Prostate gland (tissue), 2 donors: ENCODE results near the gene TCF12. TPM values are rescaled to one million over a fixed set of nuclear protein-coding genes. Genes with fewer than 3 reads are reported as not detected.
A peak's percentile ranks its signal among the peaks of the same experiment; 100 is the strongest.

ENCODE experiments used
- DNase-seq: peaks from one replicate; pipeline ENCODE4 v3.0.0-alpha.2; 2019; ENCODE audit warnings: low spot score
- H3K27ac ChIP-seq, 2 donors: fragments of 200-600 bp; sonication (generic); 2 replicates each; pipeline ENCODE4 v1.5.1; 2017 to 2019
- H3K27me3 ChIP-seq: fragments of 200-600 bp; sonication (generic); replicated peaks from 2 replicates; pipeline ENCODE4 v1.5.1; 2019; ENCODE audit not compliant: insufficient read depth
- H3K36me3 ChIP-seq, 2 donors: fragments of 200-600 bp; sonication (generic); 1 replicate in 1 of 2; 2 replicates in 1 of 2; pipeline versions ENCODE4 v1.5.1 to v1.8.1; 2017 to 2019
- H3K4me1 ChIP-seq: fragments of 200-600 bp; sonication (generic); replicated peaks from 2 replicates; pipeline ENCODE4 v1.5.1; 2019
- H3K4me3 ChIP-seq, 2 donors: fragments of 200-600 bp; sonication (generic); 2 replicates each; pipeline ENCODE4 v1.5.1; 2017 to 2019
- H3K9me3 ChIP-seq: fragments of 200-600 bp; sonication (generic); 2 replicates; pipeline ENCODE4 v1.5.1; 2017
- CTCF ChIP-seq, 4 experiments: fragments of 200-600 bp in 2 of 4; fragments of 450-650 bp in 2 of 4; sonication (generic) in 2 of 4; IDR thresholded peaks; 1 replicate in 3 of 4; 2 replicates in 1 of 4; pipeline ENCODE4 v1.5.1; 2016 to 2019; ENCODE audit warnings: antibody characterized with exemption in 4 of 4, mild to moderate bottlenecking in 2 of 4, moderate library complexity in 2 of 4
- POLR2A ChIP-seq: fragments of 450-650 bp; IDR thresholded peaks from one replicate; pipeline ENCODE4 v1.6.1; 2016; ENCODE audit warnings: antibody characterized with exemption, mild to moderate bottlenecking
- POLR2AphosphoS5 ChIP-seq: sonication (generic); formaldehyde crosslinking; IDR thresholded peaks from one replicate; pipeline ENCODE4 v1.6.1; 2017; ENCODE audit warnings: antibody characterized with exemption
- WGBS: methylation state at CpG from one replicate; pipeline ENCODE4 v1.1.5; 2018; 5-methylcytosine and 5-hydroxymethylcytosine counted together
- intact Hi-C: fragments of 100-400 bp; cut with DNase I; formaldehyde crosslinking; loops from one replicate; pipeline ENCODE4 v1.14.2; 2022
- total RNA-seq, 2 donors: library from RNA; depleted of rRNA; stranded (reverse); fragments of >200 nt; gene quantifications; one replicate each; pipeline ENCODE4 v1.1.0, GENCODE V29; 2016

TCF12 gene
- total RNA-seq, 2 donors from 2014 or later, result 95.4 to 123 TPM

DNA sequence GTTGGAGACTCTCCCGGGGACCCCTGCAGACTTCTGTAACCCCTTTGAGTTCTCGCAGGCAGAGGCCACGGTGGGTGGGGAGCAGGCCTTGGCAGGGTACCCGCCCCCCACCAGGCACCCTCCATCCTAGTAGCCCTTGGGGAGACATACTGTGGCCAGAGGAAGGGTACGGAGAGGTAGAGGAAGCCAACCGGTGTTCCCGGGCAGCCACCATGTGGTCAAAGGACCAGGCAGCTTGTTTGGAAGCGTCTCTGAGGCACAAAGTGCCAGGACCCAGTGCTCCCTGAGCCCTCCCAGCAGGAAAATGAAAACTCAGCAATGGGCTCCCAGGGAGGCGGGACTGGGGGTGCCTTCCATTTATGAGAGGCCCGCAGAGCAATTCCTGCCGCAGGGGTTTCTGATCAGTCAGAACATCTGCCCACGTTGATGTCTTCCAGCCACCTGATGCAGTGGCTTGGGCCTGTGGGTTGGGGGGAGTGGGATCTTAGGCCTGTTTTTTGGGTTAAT lies 404.9 kb downstream of the TCF12 start:
- Histone ChIP-seq H3K4me3 (no peak overlapping the region), H3K9me3 (no peaks in the 10 kb centered on the region), H3K36me3 (no peaks in the 10 kb centered on the region), H3K4me1 (no peaks in the 10 kb centered on the region), H3K27me3 (no peaks in the 10 kb centered on the region), H3K27ac (peak overlapping the region; percentile 77 to 85)
- WGBS, result 72% methylated on average over 12 of the region's 12 CpGs
- no peak for TF ChIP-seq POLR2A
- TF ChIP-seq POLR2AphosphoS5, result no peak
- no peak for TF ChIP-seq CTCF (IDR thresholded peaks at IDR 0.05)
- no peak for DNase-seq
- intact Hi-C loops, result no loop called here

GRCh38 chr15:57323806-57324589 lies 405.6 kb downstream of the TCF12 start:
- TF ChIP-seq CTCF (IDR thresholded peaks at IDR 0.05), result no peak
- peak; percentile 72 for TF ChIP-seq POLR2AphosphoS5
- TF ChIP-seq POLR2A, result peak; percentile 20
- H3K27me3 ChIP-seq, result no peaks in the 10 kb centered on the region
- no peaks in the 10 kb centered on the region for H3K36me3 ChIP-seq
- no peaks in the 10 kb centered on the region for H3K4me1 ChIP-seq
- H3K27ac ChIP-seq, result peak overlapping the region; percentile 77 to 85
- 29% methylated on average over 6 of the region's 6 CpGs for WGBS
- H3K4me3 ChIP-seq, result no peak overlapping the region
- intact Hi-C loops, result no loop called here
- no peaks in the 10 kb centered on the region for H3K9me3 ChIP-seq
- peak; percentile 80 for DNase-seq

- no peak for TF ChIP-seq CTCF (IDR thresholded peaks at IDR 0.05)
- no peak for DNase-seq
- 30% methylated on average over 3 of the region's 3 CpGs for WGBS
- peak overlapping the region in 1 of 2 donors; percentile 85 for H3K27ac ChIP-seq
- H3K9me3 ChIP-seq, result no peaks in the 10 kb centered on the region
- H3K4me1 ChIP-seq, result no peaks in the 10 kb centered on the region
- no peaks in the 10 kb centered on the region for H3K36me3 ChIP-seq
- H3K4me3 ChIP-seq, result no peak overlapping the region
- intact Hi-C loops, result no loop called here
- no peaks in the 10 kb centered on the region for H3K27me3 ChIP-seq
These were observed 406.1 kb downstream of the TCF12 start for GRCh38 chr15:57324590-57324890.

DNA sequence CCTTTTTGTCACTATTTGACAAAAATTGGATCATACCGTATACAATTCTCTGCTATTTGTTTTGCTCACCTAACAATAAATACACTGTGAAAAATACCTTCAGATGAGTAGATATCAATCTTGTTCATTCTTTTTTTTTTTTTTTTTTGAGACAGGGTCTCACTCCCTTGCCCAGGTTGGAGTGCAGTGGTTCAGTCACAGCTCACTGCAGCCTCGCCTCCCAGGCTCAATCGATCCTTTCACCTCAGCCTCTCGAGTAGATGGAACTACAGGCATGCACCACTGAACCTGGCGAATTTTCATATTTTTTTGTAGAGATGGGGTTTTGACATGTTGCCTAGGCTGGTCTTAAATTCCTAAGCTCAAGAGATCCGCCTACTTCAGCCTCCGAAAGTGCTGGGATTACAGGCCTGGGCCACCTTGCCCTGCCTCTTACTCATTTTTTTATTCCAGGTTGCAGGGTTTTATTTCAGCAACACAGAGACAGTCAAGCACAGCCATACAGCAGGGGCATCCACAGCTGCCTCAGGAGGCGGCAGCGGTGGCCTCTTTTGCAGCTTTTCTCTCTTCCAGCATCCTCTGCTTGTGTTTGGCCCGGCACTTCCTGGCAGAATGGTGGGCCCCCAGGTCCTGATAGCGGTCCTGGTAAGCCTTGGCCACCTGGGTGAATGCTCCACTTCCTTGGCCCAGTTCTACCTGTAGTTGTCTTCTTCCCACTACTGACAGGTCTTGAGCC lies 406.7 kb downstream of the TCF12 start:
- TF ChIP-seq POLR2AphosphoS5, result no peak
- no peak for TF ChIP-seq POLR2A
- no peak for TF ChIP-seq CTCF (IDR thresholded peaks at IDR 0.05)
- DNase-seq, result no peak
- Histone ChIP-seq H3K36me3 (no peaks in the 10 kb centered on the region), H3K4me3 (no peak overlapping the region), H3K9me3 (no peaks in the 10 kb centered on the region), H3K27ac (peak overlapping the region in 1 of 2 donors; percentile 85), H3K4me1 (no peaks in the 10 kb centered on the region), H3K27me3 (no peaks in the 10 kb centered on the region)
- WGBS, result 58% methylated on average over 11 of the region's 11 CpGs
- intact Hi-C loops, result no loop called here
